ENCODE data around the gene RNGTT.

Gene RNGTT

GRCh38 chr6:88641178-88641903, 322.1 kb downstream of the RNGTT start:
- no peak for DNase-seq

DNA sequence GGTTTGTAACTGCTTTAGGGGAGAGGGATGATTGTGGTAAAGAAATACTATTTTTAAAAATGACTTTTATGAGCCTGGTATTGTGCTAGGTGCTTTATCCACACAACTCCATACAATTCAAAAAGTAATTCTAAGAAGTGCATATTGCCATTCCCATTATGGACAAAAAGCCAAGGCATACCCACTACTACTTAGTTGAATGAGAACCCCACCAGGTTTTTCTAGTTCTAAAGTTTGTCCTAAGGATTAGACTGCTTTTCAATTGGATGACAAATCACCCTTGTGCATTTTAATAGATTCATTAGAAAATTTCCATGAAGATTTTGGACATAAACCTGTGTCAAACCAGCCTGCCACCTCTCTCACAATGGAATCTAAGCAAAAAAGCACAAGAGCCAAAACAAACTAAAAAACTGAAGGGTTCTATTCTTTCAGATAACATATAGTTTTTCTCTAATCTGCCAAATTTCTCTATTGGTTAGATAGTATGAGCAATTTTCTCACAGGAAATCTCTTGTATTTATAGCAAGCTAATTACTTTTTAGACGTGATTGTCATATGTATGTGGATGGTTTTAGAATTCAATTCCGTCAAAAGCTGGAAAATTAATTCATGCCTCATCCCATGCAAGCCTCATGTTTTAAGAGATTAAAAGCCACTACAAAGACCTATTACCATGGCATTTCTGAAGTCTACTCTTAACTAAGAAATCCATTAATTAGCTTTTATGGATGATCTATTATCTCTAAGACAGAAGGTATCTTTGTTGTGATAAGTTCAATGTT, 325.5 kb downstream of the RNGTT start:
- no peak for DNase-seq

GRCh38 chr6:88636871-88637270, 326.5 kb downstream of the RNGTT start:
- no peak for DNase-seq

DNA sequence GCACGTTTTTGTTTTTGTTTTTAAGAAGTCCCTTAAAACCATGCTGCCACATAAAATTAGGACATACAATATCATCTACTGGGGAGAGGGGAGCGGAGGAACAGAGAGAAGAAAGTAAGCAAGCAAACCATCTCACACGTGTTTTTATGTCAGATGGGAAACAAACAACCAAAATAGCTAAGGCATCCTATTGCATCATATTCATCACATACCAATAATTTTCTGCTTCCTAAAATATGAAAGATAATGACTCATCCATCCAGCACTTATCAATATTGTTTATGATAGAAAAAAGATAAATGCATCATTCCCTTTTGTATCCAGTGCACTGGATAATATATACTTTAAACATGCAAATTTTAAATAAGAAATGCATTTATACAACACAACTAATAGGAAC, 329.6 kb downstream of the RNGTT start:
- DNase-seq = no peak

GRCh38 chr6:88631830-88632229, 331.6 kb downstream of the RNGTT start:
- no peak for DNase-seq

- DNase-seq = no peak
Measured at GRCh38 chr6:88629838-88630494, 333.5 kb downstream of the RNGTT start.

GRCh38 chr6:88626460-88626859, 337.0 kb downstream of the RNGTT start:
- no peak for DNase-seq

GRCh38 chr6:88623531-88623930, 339.9 kb downstream of the RNGTT start:
- no peak for DNase-seq

DNA sequence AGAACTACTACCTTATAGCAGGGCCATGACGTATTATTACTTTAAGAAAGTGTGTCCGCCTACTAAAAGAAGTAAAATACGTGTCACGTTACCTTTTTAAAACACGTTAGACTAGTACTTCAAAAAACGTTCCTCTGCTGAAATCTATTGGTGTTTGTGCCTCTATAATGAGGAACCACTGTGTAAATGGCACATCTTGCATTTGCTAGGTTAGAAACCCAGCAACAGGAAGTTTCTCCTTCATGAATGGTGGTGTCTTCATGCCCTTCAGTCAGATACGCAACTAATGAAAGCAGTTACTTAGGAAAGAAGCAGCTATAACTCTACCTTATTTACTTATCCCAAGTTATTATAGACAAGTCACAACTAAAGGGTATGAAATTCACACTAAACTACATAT, 343.5 kb downstream of the RNGTT start:
- no peak for DNase-seq

DNA sequence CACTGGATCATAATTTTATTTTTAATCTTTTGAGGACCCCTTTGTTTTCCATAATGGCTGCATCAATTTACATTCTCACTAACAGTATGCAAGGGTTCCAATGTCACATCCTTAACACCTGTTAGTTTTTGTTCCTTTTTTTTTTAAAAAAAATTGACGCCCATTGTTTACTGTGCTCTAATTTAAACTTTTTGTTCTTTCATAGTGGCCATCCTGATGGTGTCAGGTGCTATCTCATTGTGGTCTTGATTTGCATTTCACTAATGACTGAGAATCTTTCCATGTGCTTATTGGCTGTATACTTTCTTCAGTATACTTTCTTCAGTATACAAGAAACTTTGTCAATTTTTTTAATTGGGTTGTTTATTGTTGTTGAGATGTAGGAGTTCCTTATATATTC, 347.0 kb downstream of the RNGTT start:
- DNase-seq = no peak

- DNase-seq = no peak
Measured at GRCh38 chr6:88614316-88614877, 349.0 kb downstream of the RNGTT start.

DNA sequence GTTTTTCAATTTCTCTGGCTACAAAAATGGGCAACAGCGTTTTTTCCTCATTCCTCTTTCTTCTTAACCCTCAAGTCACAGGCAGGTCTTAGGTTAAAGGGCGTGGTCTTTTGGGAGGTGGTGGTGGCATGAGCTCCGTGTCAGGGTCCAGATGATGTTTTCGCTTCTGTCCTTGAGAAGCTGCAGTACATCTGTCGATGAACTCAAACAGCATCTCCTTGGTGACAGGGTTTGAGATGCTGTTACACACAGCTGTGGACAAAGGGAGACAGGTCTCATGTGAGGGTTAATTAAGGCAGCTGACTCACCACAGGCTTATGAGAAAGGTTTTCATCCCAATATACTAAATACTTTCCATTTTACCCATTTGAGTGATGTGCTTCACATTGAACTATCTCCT, 350.8 kb downstream of the RNGTT start:
- DNase-seq = no peak

DNA sequence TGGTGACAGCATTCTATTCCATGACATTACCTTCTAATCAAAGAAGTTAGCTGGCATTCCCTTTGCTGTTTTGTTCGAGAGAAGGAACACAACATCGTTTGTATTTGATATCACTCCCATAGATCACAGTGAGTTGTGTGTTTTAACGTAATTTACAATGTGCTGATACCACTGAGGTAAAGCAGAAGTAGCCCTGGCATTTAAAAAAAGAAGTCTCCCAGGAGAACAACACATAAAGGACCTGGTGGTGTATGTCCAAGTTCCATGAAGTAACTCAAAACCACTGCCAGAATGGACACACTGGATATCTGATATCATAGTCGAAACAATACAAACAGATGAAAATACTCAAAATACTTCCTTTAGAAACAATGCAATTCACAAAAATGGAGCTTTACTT, 351.7 kb downstream of the RNGTT start:
- no peak for DNase-seq

- no peak for DNase-seq
Measured at GRCh38 chr6:88609983-88610382, 353.4 kb downstream of the RNGTT start.

- DNase-seq = no peak
Measured at GRCh38 chr6:88605271-88605670, 358.1 kb downstream of the RNGTT start.

DNA sequence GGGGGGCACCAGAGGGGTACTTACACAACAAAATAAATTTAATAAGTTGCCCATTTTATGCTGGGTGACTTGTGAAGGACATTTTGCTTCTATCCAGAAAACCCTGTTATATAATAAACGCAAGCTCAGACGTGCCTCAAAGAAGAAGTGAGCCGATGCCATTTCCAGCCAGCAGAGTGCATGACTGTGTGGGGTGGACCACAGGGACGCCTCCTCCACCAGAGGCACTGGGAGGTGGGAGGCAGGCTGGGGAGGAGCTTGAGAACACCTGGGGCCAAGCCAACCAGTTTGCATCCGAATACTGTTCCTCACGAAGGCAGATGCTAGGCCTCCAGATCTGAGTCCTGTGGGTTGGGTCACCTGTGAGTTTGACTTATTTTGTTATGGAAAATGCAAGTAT, 363.8 kb downstream of the RNGTT start:
- no peak for DNase-seq

GRCh38 chr6:88596801-88597200, 366.6 kb downstream of the RNGTT start:
- no peak for DNase-seq

GRCh38 chr6:88588938-88589337, 374.5 kb downstream of the RNGTT start:
- DNase-seq = no peak

DNA sequence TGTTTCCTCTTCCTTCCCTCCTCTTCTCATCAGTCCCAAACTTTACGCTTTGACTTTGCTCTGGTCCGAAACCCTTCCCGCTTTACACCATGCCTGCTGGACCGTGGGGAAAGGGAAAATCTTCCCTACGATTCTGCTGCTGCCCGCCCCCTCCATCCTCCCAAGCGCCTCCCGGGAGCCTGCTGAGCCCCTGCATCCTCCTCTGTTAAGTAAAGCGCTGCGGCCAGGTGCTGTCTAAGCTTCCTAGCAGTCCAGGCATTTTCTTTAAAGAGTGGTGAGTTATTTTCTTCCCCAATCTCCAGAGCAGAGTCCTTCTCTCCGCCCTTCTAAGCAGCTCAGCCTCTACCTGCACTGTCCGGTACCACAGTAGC, 376.3 kb downstream of the RNGTT start:
- no peak for DNase-seq

DNA sequence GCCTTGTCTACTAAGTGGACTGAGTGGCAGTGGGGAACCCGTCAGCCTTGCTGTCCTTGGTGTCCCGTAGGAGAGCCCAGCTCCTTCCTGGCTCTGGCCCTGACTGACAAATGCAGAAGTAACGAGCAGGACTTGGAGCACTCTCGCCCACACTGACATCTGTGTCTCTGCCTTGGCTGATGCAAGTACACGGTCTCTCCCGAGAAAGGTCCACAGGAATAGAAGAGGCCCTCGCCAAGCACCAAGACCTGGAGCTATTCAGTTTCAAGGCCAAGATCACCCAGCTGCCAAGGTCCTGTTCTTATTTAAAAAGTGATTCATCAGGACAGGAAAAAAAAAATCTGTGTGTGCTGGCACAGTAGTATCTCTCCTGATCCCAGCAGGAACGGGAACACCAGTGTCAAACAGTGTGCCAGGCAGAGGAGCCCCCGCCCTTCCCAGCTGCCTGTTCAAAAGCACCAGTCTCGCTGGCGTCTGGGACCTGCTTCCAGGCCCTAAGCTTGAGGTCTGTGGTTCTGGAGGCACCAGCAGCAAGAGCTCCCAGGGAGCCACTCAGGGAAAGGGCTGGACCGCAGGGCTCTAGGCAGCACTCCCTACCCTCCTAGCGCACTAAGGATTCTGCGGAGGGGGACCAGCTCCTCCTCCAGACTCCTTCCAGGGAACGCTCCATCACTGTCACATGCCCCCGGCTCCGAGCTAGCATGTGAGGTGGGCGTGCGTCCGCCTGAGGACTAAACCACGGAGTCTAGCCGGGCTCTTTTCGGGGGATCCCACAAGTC, 376.9 kb downstream of the RNGTT start:
- DNase-seq = no peak

DNA sequence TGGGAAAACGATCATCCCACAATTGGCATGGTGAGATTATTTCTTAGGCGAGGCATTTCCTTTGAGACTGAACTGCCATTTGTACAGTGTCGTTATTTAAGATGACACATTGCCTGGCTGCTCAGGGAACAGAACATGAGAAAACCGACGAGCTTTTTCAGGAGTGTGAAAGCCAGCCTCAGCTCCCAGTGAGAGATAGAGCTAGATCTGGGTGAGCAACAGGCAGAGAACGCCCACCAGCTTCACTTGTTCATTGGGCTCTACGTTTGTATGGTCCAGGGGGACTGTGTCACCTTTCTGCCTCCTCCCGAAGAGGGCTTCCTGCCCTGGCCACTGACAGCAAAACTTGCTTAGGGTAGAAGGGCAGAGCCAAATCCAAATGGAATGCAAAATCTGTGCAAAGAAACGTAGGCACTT, 378.1 kb downstream of the RNGTT start:
- DNase-seq = no peak

- DNase-seq = no peak
Measured at GRCh38 chr6:88584581-88585275, 378.7 kb downstream of the RNGTT start.

Data from stimulated activated CD4-positive, alpha-beta T cell treated with anti-CD3 and anti-CD28 coated beads, Interleukin-4, amount 100 ng/mL, for 24 hours (primary cell).